Endothelial cell of umbilical vein (primary cell): ENCODE results near the gene JSRP1. TPM values are rescaled to one million over a fixed set of nuclear protein-coding genes. Genes with fewer than 3 reads are reported as not detected.
A peak's percentile ranks its signal among the peaks of the same experiment; 100 is the strongest.

ENCODE experiments used
- BruUV-seq: library from RNA; stranded (reverse); fragments of 400-500 nt; replicated peaks from 2 replicates; lab custom pipeline; 2021; lab: Mats Ljungman, UMichigan
- CTCF ChIA-PET: fragments of 300-600, 350-600 bp; sonication (Branson Sonifier 250); formaldehyde crosslinking; loops from one replicate; lab custom pipeline; 2021; ENCODE audit warnings: antibody characterized with exemption, inconsistent platforms; lab: Charles Lee
- POLR2A ChIA-PET: fragments of 300-600, 350-600 bp; sonication (Branson Sonifier 250); formaldehyde crosslinking; loops from one replicate; lab custom pipeline; 2021; ENCODE audit warnings: antibody characterized with exemption, inconsistent platforms; lab: Charles Lee
- DNase-seq: peaks from one replicate; pipeline ENCODE4 v3.0.0-alpha.2; 2011; ENCODE audit warnings: low read depth, low spot score
- FAIRE-seq: peaks from 2 replicates; lab custom pipeline; 2011; peaks lifted over from hg19 to GRCh38; lab: Jason Lieb, UNC
- H2AFZ ChIP-seq: 2 replicates; pipeline ENCODE4 v1.6.0; 2012; ENCODE audit warnings: low read depth, low read length, control low read depth, inconsistent platforms
- H3K27ac ChIP-seq: 2 replicates; pipeline ENCODE4 v1.5.1; 2011; ENCODE audit warnings: low read depth, mild to moderate bottlenecking, control low read depth, low read length, moderate library complexity; ENCODE audit not compliant: insufficient read depth
- H3K27me3 ChIP-seq, 2 experiments: 2 replicates each; pipeline versions ENCODE4 v1.6.0 to v1.6.1; 2011; ENCODE audit warnings: low read length in 2 of 2, mixed read lengths in 1 of 2; ENCODE audit not compliant: control insufficient read depth in 2 of 2, insufficient read depth in 2 of 2
- H3K36me3 ChIP-seq, 2 experiments: 2 replicates in 1 of 2; 3 replicates in 1 of 2; pipeline ENCODE4 v1.5.1; 2011; ENCODE audit warnings: low read length in 2 of 2, mild to moderate bottlenecking in 1 of 2, moderate library complexity in 1 of 2; ENCODE audit not compliant: control insufficient read depth in 2 of 2, insufficient read depth in 2 of 2; ENCODE audit errors: extremely low read depth in 1 of 2
- H3K4me1 ChIP-seq: 3 replicates; pipeline ENCODE4 v1.5.1; 2011; ENCODE audit warnings: mild to moderate bottlenecking, low read length; ENCODE audit not compliant: control insufficient read depth, insufficient read depth; ENCODE audit errors: extremely low read depth
- H3K4me2 ChIP-seq: 2 replicates; pipeline ENCODE4 v1.6.1; 2011; ENCODE audit warnings: low read length, control low read depth, mixed read lengths; ENCODE audit not compliant: insufficient read depth
- H3K4me3 ChIP-seq, 3 experiments: fragments of 200-600 bp in 1 of 3; sonication (generic), shearing (Covaris generic) in 1 of 3; replicated peaks in 1 of 3; 2 replicates each; pipeline ENCODE4 v1.5.1; 2011 to 2016; ENCODE audit warnings: control low read depth in 3 of 3, low read length in 3 of 3, mild to moderate bottlenecking in 2 of 3, inconsistent platforms in 1 of 3, low read depth in 1 of 3, moderate library complexity in 1 of 3; ENCODE audit not compliant: insufficient read depth in 1 of 3
- H3K79me2 ChIP-seq: 2 replicates; pipeline ENCODE4 v1.6.0; 2012; ENCODE audit warnings: low read length, inconsistent platforms; ENCODE audit not compliant: control insufficient read depth, insufficient read depth
- H3K9ac ChIP-seq: replicated peaks from 2 replicates; pipeline ENCODE3; 2011; ENCODE audit warnings: low read length, control low read depth; ENCODE audit not compliant: insufficient read depth; ENCODE audit errors: extremely low read depth
- H3K9me1 ChIP-seq: replicated peaks from 3 replicates; pipeline ENCODE4 v1.6.0; 2011; ENCODE audit warnings: mild to moderate bottlenecking, low read length; ENCODE audit not compliant: control insufficient read depth, insufficient read depth; ENCODE audit errors: extremely low read depth
- H3K9me3 ChIP-seq: replicated peaks from 2 replicates; pipeline ENCODE4 v1.5.1; 2012; ENCODE audit warnings: low read length, inconsistent platforms; ENCODE audit not compliant: control insufficient read depth, insufficient read depth
- H4K20me1 ChIP-seq: replicated peaks from 2 replicates; pipeline ENCODE3; 2011; ENCODE audit warnings: mild to moderate bottlenecking, low read length; ENCODE audit not compliant: control insufficient read depth, insufficient read depth; ENCODE audit errors: extremely low read depth
- CTCF ChIP-seq, 2 donors: IDR thresholded peaks; 1 replicate in 1 of 2; 2 replicates in 1 of 2; pipeline ENCODE4 v1.5.1; 2011; ENCODE audit warnings: low read length in 2 of 2, mild to moderate bottlenecking in 2 of 2, moderate library complexity in 2 of 2, control low read depth in 1 of 2, inconsistent platforms in 1 of 2, low read depth in 1 of 2; ENCODE audit not compliant: insufficient read depth in 1 of 2; ENCODE audit errors: extremely low read depth in 1 of 2
- EZH2 ChIP-seq: IDR thresholded peaks from 2 replicates; pipeline ENCODE4 v1.6.1; 2012; ENCODE audit warnings: borderline replicate concordance, low read depth, mild to moderate bottlenecking, moderate library complexity, low read length, inconsistent platforms; ENCODE audit not compliant: severe bottlenecking
- FOS ChIP-seq: IDR thresholded peaks from 2 replicates; pipeline ENCODE4 v1.6.1; 2011; ENCODE audit warnings: mild to moderate bottlenecking, low read length, moderate library complexity, borderline replicate concordance; ENCODE audit not compliant: insufficient read depth
- GATA2 ChIP-seq: IDR thresholded peaks from 2 replicates; pipeline ENCODE4 v1.7.0; 2011; ENCODE audit warnings: low read depth, mild to moderate bottlenecking, moderate library complexity, mixed read lengths, low read length; ENCODE audit not compliant: insufficient read length, insufficient read depth
- JUN ChIP-seq: IDR thresholded peaks from 2 replicates; pipeline ENCODE4 v1.6.1; 2011; ENCODE audit warnings: borderline replicate concordance, low read depth; ENCODE audit not compliant: insufficient read length, insufficient read depth
- MAX ChIP-seq: IDR thresholded peaks from 2 replicates; pipeline ENCODE4 v1.6.1; 2011; ENCODE audit not compliant: insufficient read depth, insufficient read length
- MYC ChIP-seq: IDR thresholded peaks from one replicate; pipeline ENCODE4 v1.6.1; 2011; ENCODE audit warnings: mild to moderate bottlenecking, low read depth, low read length
- POLR2A ChIP-seq: IDR thresholded peaks from 2 replicates; pipeline ENCODE4 v1.6.1; 2012; ENCODE audit warnings: low read depth, mild to moderate bottlenecking, control low read depth, low read length
- POLR2AphosphoS5 ChIP-seq: IDR thresholded peaks from 2 replicates; pipeline ENCODE4 v1.6.1; 2012; ENCODE audit warnings: low read depth, mild to moderate bottlenecking, control low read depth, low read length, moderate library complexity; ENCODE audit not compliant: insufficient read depth
- dilution Hi-C: fragments of 300-500 bp; cut with MboI; formaldehyde crosslinking; loops from one replicate; pipeline ENCODE4 v1.15.0; 2019; ENCODE audit warnings: low sequenced_read_pairs; ENCODE audit not compliant: extremely low pct_ligation_motif_present
- intact Hi-C: fragments of 100-400 bp; cut with micrococcal nuclease; formaldehyde crosslinking; loops from one replicate; pipeline ENCODE4 v1.10.0; 2022
- polyA plus RNA-seq, 4 experiments: library from polyadenylated mRNA; depleted of rRNA in 3 of 4; stranded (reverse) in 3 of 4; unstranded in 1 of 4; fragments of >200 nt; gene quantifications; 2 replicates each; pipeline versions ENCODE4 v1.2.1 to v1.2.3, GENCODE V29; 2011 to 2012; ENCODE audit warnings: missing spikeins in 1 of 4
- total RNA-seq: library from RNA; stranded (reverse); gene quantifications from 2 replicates; pipeline ENCODE4 v1.2.3, GENCODE V29; 2021

The JSRP1 gene
- total and polyA plus RNA-seq, 2 donors (not counting 3 experiments of a cell fraction or from before 2014, with no cell fraction given): not detected

- Histone ChIP-seq H4K20me1 (no peaks in the 10 kb centered on the region), H3K36me3 (no peaks in the 10 kb centered on the region), H3K27me3 (no peaks in the 10 kb centered on the region), H3K4me3 (no peak overlapping the region), H3K4me1 (peaks cover 4% of the 10 kb centered on the region), H3K9me1 (no peaks in the 10 kb centered on the region), H2AFZ (no peak overlapping the region), H3K79me2 (no peaks in the 10 kb centered on the region), H3K27ac (no peak overlapping the region), H3K9me3 (no peaks in the 10 kb centered on the region), H3K4me2 (no peak overlapping the region), H3K9ac (no peak overlapping the region)
- BruUV-seq: no TSS peak
- TF ChIP-seq CTCF (IDR thresholded peaks at IDR 0.05; ENCODE audit: extremely low read depth in 1 of 2, insufficient read depth in 1 of 2, low read depth in 1 of 2, low read length in 2 of 2): peak; percentile 70
- TF ChIP-seq GATA2: no peak
- TF ChIP-seq FOS: no peak
- ChIA-PET CTCF (interaction anchor here (0.5 to 3.0 kb wide), 21 partner anchors 9 to 350 kb away, joined by 3 to 40 read pairs (median 4); partner anchors contain the start of genes AMH and AP3D1), POLR2A (no interaction called here)
- FAIRE-seq (peak; percentile 79), DNase-seq (peak; percentile 49)
- dilution Hi-C loops: no loop called here
- intact Hi-C loops: no loop called here
Observed at GRCh38 chr19:2261438-2262172, 5.4 kb upstream of the JSRP1 start.

GRCh38 chr19:2260341-2260805 lies 4.2 kb upstream of the JSRP1 start:
- no peaks in the 10 kb centered on the region for H3K4me1 ChIP-seq
- DNase-seq: no peak
- TF ChIP-seq MYC (no peak), CTCF (IDR thresholded peaks at IDR 0.05; ENCODE audit: extremely low read depth in 1 of 2, insufficient read depth in 1 of 2, low read depth in 1 of 2, low read length in 2 of 2) (no peak), GATA2 (no peak), EZH2 (no peak), FOS (no peak), POLR2A (no peak), MAX (no peak), POLR2AphosphoS5 (no peak), JUN (no peak)
- CTCF ChIA-PET: interaction anchor here (1.2 to 3.0 kb wide), 7 partner anchors 9 to 377 kb away, joined by 3 to 40 read pairs (median 7); no protein-coding TSS in a partner anchor
- no peaks in the 10 kb centered on the region for H3K79me2 ChIP-seq
- no peaks in the 10 kb centered on the region for H4K20me1 ChIP-seq
- BruUV-seq: no TSS peak
- no peak overlapping the region for H3K4me2 ChIP-seq
- H3K4me3 ChIP-seq: no peak overlapping the region
- no peaks in the 10 kb centered on the region for H3K27me3 ChIP-seq
- H3K9me1 ChIP-seq: no peaks in the 10 kb centered on the region
- dilution Hi-C loops (no loop called here), intact Hi-C loops (no loop called here)
- H3K9ac ChIP-seq: no peak overlapping the region
- no peaks in the 10 kb centered on the region for H3K9me3 ChIP-seq
- no peaks in the 10 kb centered on the region for H3K36me3 ChIP-seq
- no peak overlapping the region for H2AFZ ChIP-seq
- no peak overlapping the region for H3K27ac ChIP-seq
- no peak for FAIRE-seq
- POLR2A ChIA-PET: no interaction called here
